Mesendoderm (in vitro differentiated cells): ENCODE data around the gene ARHGAP42.

ENCODE experiments used
- DNase-seq: peaks from one replicate; pipeline ENCODE4 v3.0.0; 2013
- H2AK5ac ChIP-seq: 2 replicates; pipeline ENCODE4 v1.6.1; 2013; ENCODE audit warnings: low read length, inconsistent platforms
- H2BK120ac ChIP-seq: 2 replicates; pipeline ENCODE4 v1.6.1; 2013; ENCODE audit warnings: low read depth, mild to moderate bottlenecking, low read length, moderate library complexity, mixed read lengths
- H2BK15ac ChIP-seq: replicated peaks from 2 replicates; pipeline ENCODE4 v1.6.1; 2013; ENCODE audit warnings: low read depth, mild to moderate bottlenecking, moderate library complexity
- H2BK5ac ChIP-seq: 2 replicates; pipeline ENCODE4 v1.6.1; 2013; ENCODE audit warnings: low read length, inconsistent platforms
- H3K18ac ChIP-seq: 2 replicates; pipeline ENCODE4 v1.6.1; 2013; ENCODE audit warnings: mild to moderate bottlenecking, low read length, mixed read lengths
- H3K23ac ChIP-seq: one replicate; pipeline ENCODE4 v1.6.1; 2013; ENCODE audit warnings: low read length
- H3K27ac ChIP-seq: 2 replicates; pipeline ENCODE4 v1.5.1; 2013; ENCODE audit warnings: low read depth, mild to moderate bottlenecking, inconsistent platforms, low read length, moderate library complexity
- H3K27me3 ChIP-seq: 2 replicates; pipeline ENCODE4 v1.6.1; 2013; ENCODE audit warnings: low read length, control low read depth, mild to moderate bottlenecking, inconsistent platforms; ENCODE audit not compliant: insufficient read depth, poor library complexity
- H3K36me3 ChIP-seq: 2 replicates; pipeline ENCODE4 v1.6.1; 2013; ENCODE audit warnings: low read length, inconsistent platforms; ENCODE audit not compliant: control insufficient read depth, insufficient read depth
- H3K4ac ChIP-seq: one replicate; pipeline ENCODE4 v1.6.1; 2013; ENCODE audit warnings: low read depth, mild to moderate bottlenecking, low read length, moderate library complexity
- H3K4me1 ChIP-seq: 2 replicates; pipeline ENCODE4 v1.6.1; 2013; ENCODE audit warnings: low read depth, low read length, inconsistent platforms; ENCODE audit not compliant: control insufficient read depth
- H3K4me2 ChIP-seq: 2 replicates; pipeline ENCODE4 v1.6.1; 2013; ENCODE audit warnings: low read length
- H3K4me3 ChIP-seq: 2 replicates; pipeline ENCODE4 v1.5.1; 2013; ENCODE audit warnings: mild to moderate bottlenecking, low read length
- H3K56ac ChIP-seq: one replicate; pipeline ENCODE4 v1.6.1; 2013; ENCODE audit warnings: low read length
- H3K79me1 ChIP-seq: 2 replicates; pipeline ENCODE4 v1.6.1; 2013; ENCODE audit warnings: low read length, inconsistent platforms
- H3K79me2 ChIP-seq: 2 replicates; pipeline ENCODE4 v1.6.1; 2013; ENCODE audit warnings: mild to moderate bottlenecking, low read length; ENCODE audit not compliant: control insufficient read depth, insufficient read depth
- H3K9ac ChIP-seq: 2 replicates; pipeline ENCODE4 v1.6.1; 2013; ENCODE audit warnings: low read length, inconsistent platforms
- H4K5ac ChIP-seq: one replicate; pipeline ENCODE4 v1.6.1; 2013; ENCODE audit warnings: low read length
- H4K8ac ChIP-seq: one replicate; pipeline ENCODE4 v1.6.1; 2013; ENCODE audit warnings: low read depth, mild to moderate bottlenecking, control low read depth, low read length, moderate library complexity
- WGBS: extraction: QIAGEN DNeasy Blood & Tissue Kit; methylation state at CpG from one replicate; pipeline ENCODE4 v1.1.7; 2013; ENCODE audit warnings: low lambda C conversion rate, missing lambda C conversion rate; ENCODE audit not compliant: insufficient coverage; ENCODE audit errors: extremely low coverage; 5-methylcytosine and 5-hydroxymethylcytosine counted together

The ARHGAP42 gene

GRCh38 chr11:100766764-100767163, 79.7 kb downstream of the ARHGAP42 start:
- DNase-seq: no peak
- Histone ChIP-seq H3K9ac (no peak overlapping the region), H3K27ac (no peak overlapping the region), H3K23ac (no peak overlapping the region), H2BK5ac (no peak overlapping the region), H2BK15ac (no peak overlapping the region), H2BK120ac (no peak overlapping the region), H3K4me2 (no peak overlapping the region), H3K79me2 (peaks cover 2% of the 10 kb centered on the region), H2AK5ac (no peak overlapping the region), H4K5ac (no peak overlapping the region), H3K56ac (no peak overlapping the region), H3K18ac (no peak overlapping the region), H3K4ac (no peak overlapping the region), H3K36me3 (no peaks in the 10 kb centered on the region), H4K8ac (no peak overlapping the region), H3K4me1 (no peaks in the 10 kb centered on the region), H3K4me3 (no peak overlapping the region), H3K27me3 (no peaks in the 10 kb centered on the region), H3K79me1 (peaks cover 6% of the 10 kb centered on the region)
- WGBS: no CpG with 5 or more reads among the region's 2 CpGs

- H3K27ac ChIP-seq: no peak overlapping the region
- H3K79me1 ChIP-seq: peaks cover 6% of the 10 kb centered on the region
- H3K4me3 ChIP-seq: no peak overlapping the region
- peak; percentile 27 for DNase-seq
- no CpG with 5 or more reads among the region's 1 CpG for WGBS
- peak overlapping the region; percentile 68 for H3K18ac ChIP-seq
- peaks cover 2% of the 10 kb centered on the region for H3K79me2 ChIP-seq
- H3K4ac ChIP-seq: no peak overlapping the region
- no peaks in the 10 kb centered on the region for H3K4me1 ChIP-seq
- no peak overlapping the region for H4K5ac ChIP-seq
- no peak overlapping the region for H2BK15ac ChIP-seq
- no peaks in the 10 kb centered on the region for H3K36me3 ChIP-seq
- no peak overlapping the region for H2BK5ac ChIP-seq
- H3K27me3 ChIP-seq: no peaks in the 10 kb centered on the region
- H3K56ac ChIP-seq: peak overlapping the region; percentile 17
- no peak overlapping the region for H3K4me2 ChIP-seq
- H2AK5ac ChIP-seq: no peak overlapping the region
- no peak overlapping the region for H3K9ac ChIP-seq
- no peak overlapping the region for H3K23ac ChIP-seq
- no peak overlapping the region for H2BK120ac ChIP-seq
- no peak overlapping the region for H4K8ac ChIP-seq
Measured at GRCh38 chr11:100769165-100769564, 82.1 kb downstream of the ARHGAP42 start.

GRCh38 chr11:100769617-100770016, 82.5 kb downstream of the ARHGAP42 start:
- no CpG with 5 or more reads among the region's 3 CpGs for WGBS

GRCh38 chr11:100774132-100774531, 87.0 kb downstream of the ARHGAP42 start:
- Histone ChIP-seq H3K4me3 (no peak overlapping the region), H2BK120ac (no peak overlapping the region), H3K18ac (no peak overlapping the region), H2AK5ac (no peak overlapping the region), H3K27ac (no peak overlapping the region), H3K23ac (no peak overlapping the region), H3K9ac (no peak overlapping the region), H3K27me3 (no peaks in the 10 kb centered on the region), H4K5ac (no peak overlapping the region), H3K4me2 (no peak overlapping the region), H3K4ac (no peak overlapping the region), H3K56ac (no peak overlapping the region), H3K79me2 (no peaks in the 10 kb centered on the region), H2BK15ac (no peak overlapping the region), H3K4me1 (no peaks in the 10 kb centered on the region), H2BK5ac (no peak overlapping the region), H4K8ac (no peak overlapping the region), H3K36me3 (no peaks in the 10 kb centered on the region), H3K79me1 (no peaks in the 10 kb centered on the region)
- WGBS: no CpG with 5 or more reads among the region's 7 CpGs
- no peak for DNase-seq

More at GRCh38 chr11:100769617-100770016, 82.5 kb downstream of the ARHGAP42 start:
- H3K4me1 ChIP-seq: no peaks in the 10 kb centered on the region
- no peak overlapping the region for H3K56ac ChIP-seq
- H3K27me3 ChIP-seq: no peaks in the 10 kb centered on the region
- no peak overlapping the region for H2BK15ac ChIP-seq
- H4K8ac ChIP-seq: no peak overlapping the region
- H2BK5ac ChIP-seq: no peak overlapping the region
- no peak overlapping the region for H3K4me3 ChIP-seq
- H3K23ac ChIP-seq: no peak overlapping the region
- H2BK120ac ChIP-seq: no peak overlapping the region
- H3K36me3 ChIP-seq: no peaks in the 10 kb centered on the region
- peaks cover 2% of the 10 kb centered on the region for H3K79me2 ChIP-seq
- peaks cover 6% of the 10 kb centered on the region for H3K79me1 ChIP-seq
- H4K5ac ChIP-seq: no peak overlapping the region
- no peak overlapping the region for H3K18ac ChIP-seq
- H3K4ac ChIP-seq: no peak overlapping the region
- H3K4me2 ChIP-seq: no peak overlapping the region
- no peak overlapping the region for H3K27ac ChIP-seq
- DNase-seq: peak; percentile 56
- H2AK5ac ChIP-seq: no peak overlapping the region
- no peak overlapping the region for H3K9ac ChIP-seq

- DNase-seq: no peak
- H3K4me2 ChIP-seq: no peak overlapping the region
- H2BK120ac ChIP-seq: no peak overlapping the region
- H3K27ac ChIP-seq: no peak overlapping the region
- no peak overlapping the region for H3K4me3 ChIP-seq
- no peak overlapping the region for H4K8ac ChIP-seq
- H2AK5ac ChIP-seq: no peak overlapping the region
- no peak overlapping the region for H4K5ac ChIP-seq
- H2BK15ac ChIP-seq: no peak overlapping the region
- H3K9ac ChIP-seq: no peak overlapping the region
- no peaks in the 10 kb centered on the region for H3K36me3 ChIP-seq
- no peak overlapping the region for H3K18ac ChIP-seq
- WGBS: no CpG with 5 or more reads among the region's 3 CpGs
- H3K56ac ChIP-seq: no peak overlapping the region
- no peaks in the 10 kb centered on the region for H3K79me1 ChIP-seq
- H3K4me1 ChIP-seq: no peaks in the 10 kb centered on the region
- H2BK5ac ChIP-seq: no peak overlapping the region
- H3K79me2 ChIP-seq: no peaks in the 10 kb centered on the region
- H3K4ac ChIP-seq: no peak overlapping the region
- no peak overlapping the region for H3K23ac ChIP-seq
- no peaks in the 10 kb centered on the region for H3K27me3 ChIP-seq
Measured at GRCh38 chr11:100774859-100775258, 87.8 kb downstream of the ARHGAP42 start.

- H3K4me3 ChIP-seq: no peak overlapping the region
- H3K79me1 ChIP-seq: no peaks in the 10 kb centered on the region
- H3K27me3 ChIP-seq: no peaks in the 10 kb centered on the region
- no peaks in the 10 kb centered on the region for H3K36me3 ChIP-seq
- no peak overlapping the region for H4K8ac ChIP-seq
- H3K4ac ChIP-seq: no peak overlapping the region
- H3K23ac ChIP-seq: no peak overlapping the region
- no peak for DNase-seq
- H3K4me2 ChIP-seq: no peak overlapping the region
- no peak overlapping the region for H2BK5ac ChIP-seq
- H3K9ac ChIP-seq: no peak overlapping the region
- no peaks in the 10 kb centered on the region for H3K4me1 ChIP-seq
- no peaks in the 10 kb centered on the region for H3K79me2 ChIP-seq
- H2AK5ac ChIP-seq: no peak overlapping the region
- H2BK120ac ChIP-seq: no peak overlapping the region
- H3K27ac ChIP-seq: no peak overlapping the region
- no peak overlapping the region for H3K18ac ChIP-seq
- H3K56ac ChIP-seq: no peak overlapping the region
- H4K5ac ChIP-seq: no peak overlapping the region
- no peak overlapping the region for H2BK15ac ChIP-seq
- WGBS: no CpG with 5 or more reads among the region's 6 CpGs
Measured at GRCh38 chr11:100776212-100776896, 89.3 kb downstream of the ARHGAP42 start.
